Neural progenitor cell (in vitro differentiated cells): ENCODE data around the gene MN1.

ENCODE experiments used
- EZH2 ChIP-seq: fragments of 200-600 bp; sonication (generic); IDR thresholded peaks from 2 replicates; pipeline ENCODE4 v1.6.1; 2017; ENCODE audit warnings: antibody characterized with exemption, mild to moderate bottlenecking, moderate library complexity
- EZH2phosphoT487 ChIP-seq: fragments of 200-600 bp; sonication (generic); IDR thresholded peaks from 2 replicates; pipeline ENCODE4 v1.6.1; 2017; ENCODE audit warnings: antibody characterized with exemption
- TF ChIP-seq, protein P1 (sequence below): fragments of 200-600 bp; sonication (generic); IDR thresholded peaks from 2 replicates; pipeline ENCODE4 v1.5.1; 2017; ENCODE audit warnings: antibody characterized with exemption, mild to moderate bottlenecking

DNA sequence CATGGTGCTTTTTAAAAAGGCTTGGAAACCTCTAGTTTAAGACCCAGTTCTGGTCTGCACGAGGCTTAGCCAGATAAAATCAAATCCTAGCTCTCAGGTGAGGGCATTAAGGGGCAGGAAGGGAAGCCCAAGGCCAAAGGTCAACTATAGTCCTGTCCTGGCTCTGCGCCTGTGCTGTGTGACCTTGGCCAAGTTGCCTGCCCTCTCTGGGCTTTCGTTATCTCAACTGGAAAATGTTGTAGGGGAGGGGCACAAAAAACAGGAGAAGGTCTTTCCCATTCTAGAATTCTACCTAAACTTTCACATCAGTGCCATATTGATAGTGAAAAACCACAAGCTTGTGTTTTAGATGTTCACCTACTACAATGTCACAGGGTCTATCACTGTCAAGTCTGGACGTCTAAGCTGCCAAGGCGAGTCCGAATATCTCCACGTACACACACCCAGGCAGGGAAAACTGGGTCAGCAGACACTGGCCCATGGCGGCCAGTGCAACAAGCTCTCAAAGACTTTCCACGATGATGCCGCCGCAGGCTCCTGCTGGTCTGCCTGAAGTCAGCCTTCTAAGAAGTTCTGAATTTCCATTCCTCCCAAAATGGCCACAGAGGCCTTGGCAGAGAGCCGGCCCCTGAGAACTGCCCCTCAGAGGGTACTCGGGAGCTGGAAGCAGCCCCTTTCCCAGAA lies 18.0 kb downstream of the MN1 start:
- TF ChIP-seq, protein P1, sequence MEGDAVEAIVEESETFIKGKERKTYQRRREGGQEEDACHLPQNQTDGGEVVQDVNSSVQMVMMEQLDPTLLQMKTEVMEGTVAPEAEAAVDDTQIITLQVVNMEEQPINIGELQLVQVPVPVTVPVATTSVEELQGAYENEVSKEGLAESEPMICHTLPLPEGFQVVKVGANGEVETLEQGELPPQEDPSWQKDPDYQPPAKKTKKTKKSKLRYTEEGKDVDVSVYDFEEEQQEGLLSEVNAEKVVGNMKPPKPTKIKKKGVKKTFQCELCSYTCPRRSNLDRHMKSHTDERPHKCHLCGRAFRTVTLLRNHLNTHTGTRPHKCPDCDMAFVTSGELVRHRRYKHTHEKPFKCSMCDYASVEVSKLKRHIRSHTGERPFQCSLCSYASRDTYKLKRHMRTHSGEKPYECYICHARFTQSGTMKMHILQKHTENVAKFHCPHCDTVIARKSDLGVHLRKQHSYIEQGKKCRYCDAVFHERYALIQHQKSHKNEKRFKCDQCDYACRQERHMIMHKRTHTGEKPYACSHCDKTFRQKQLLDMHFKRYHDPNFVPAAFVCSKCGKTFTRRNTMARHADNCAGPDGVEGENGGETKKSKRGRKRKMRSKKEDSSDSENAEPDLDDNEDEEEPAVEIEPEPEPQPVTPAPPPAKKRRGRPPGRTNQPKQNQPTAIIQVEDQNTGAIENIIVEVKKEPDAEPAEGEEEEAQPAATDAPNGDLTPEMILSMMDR: no peak
- no peak for TF ChIP-seq EZH2
- no peak for TF ChIP-seq EZH2phosphoT487
